Endothelial cell of umbilical vein (primary cell): ENCODE results near the gene C1R.

ENCODE experiments used
- EZH2 ChIP-seq: IDR thresholded peaks from 2 replicates; pipeline ENCODE4 v1.6.1; 2012; ENCODE audit warnings: borderline replicate concordance, low read depth, mild to moderate bottlenecking, moderate library complexity, low read length, inconsistent platforms; ENCODE audit not compliant: severe bottlenecking
- TF ChIP-seq, protein P1 (sequence below), 2 donors: IDR thresholded peaks; 1 replicate in 1 of 2; 2 replicates in 1 of 2; pipeline ENCODE4 v1.5.1; 2011; ENCODE audit warnings: low read length in 2 of 2, mild to moderate bottlenecking in 2 of 2, moderate library complexity in 2 of 2, control low read depth in 1 of 2, inconsistent platforms in 1 of 2, low read depth in 1 of 2; ENCODE audit not compliant: insufficient read depth in 1 of 2; ENCODE audit errors: extremely low read depth in 1 of 2
- TF ChIP-seq, protein P2 (sequence below): IDR thresholded peaks from 2 replicates; pipeline ENCODE4 v1.6.1; 2011; ENCODE audit not compliant: insufficient read depth, insufficient read length

DNA sequence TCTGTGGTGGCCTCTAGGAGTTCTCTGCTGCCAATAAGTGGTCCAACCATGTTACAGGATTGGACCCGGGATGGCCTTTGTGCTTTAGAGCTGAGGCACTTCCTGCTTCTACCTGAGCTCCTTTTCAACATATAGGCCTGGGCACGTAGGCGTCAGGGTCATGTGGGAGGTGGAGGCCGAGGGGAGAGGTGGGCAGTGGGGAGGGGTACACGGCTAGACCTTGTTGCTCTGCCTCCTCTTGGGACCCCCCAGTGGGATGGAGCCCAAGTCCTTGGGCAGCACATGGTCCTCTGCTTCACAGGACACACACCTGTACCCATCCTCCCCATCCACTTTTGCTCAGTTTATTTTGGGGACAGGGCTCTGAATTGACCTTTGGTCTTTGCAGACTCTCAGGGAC, 29.1 kb upstream of the C1R start:
- TF ChIP-seq, protein P1, sequence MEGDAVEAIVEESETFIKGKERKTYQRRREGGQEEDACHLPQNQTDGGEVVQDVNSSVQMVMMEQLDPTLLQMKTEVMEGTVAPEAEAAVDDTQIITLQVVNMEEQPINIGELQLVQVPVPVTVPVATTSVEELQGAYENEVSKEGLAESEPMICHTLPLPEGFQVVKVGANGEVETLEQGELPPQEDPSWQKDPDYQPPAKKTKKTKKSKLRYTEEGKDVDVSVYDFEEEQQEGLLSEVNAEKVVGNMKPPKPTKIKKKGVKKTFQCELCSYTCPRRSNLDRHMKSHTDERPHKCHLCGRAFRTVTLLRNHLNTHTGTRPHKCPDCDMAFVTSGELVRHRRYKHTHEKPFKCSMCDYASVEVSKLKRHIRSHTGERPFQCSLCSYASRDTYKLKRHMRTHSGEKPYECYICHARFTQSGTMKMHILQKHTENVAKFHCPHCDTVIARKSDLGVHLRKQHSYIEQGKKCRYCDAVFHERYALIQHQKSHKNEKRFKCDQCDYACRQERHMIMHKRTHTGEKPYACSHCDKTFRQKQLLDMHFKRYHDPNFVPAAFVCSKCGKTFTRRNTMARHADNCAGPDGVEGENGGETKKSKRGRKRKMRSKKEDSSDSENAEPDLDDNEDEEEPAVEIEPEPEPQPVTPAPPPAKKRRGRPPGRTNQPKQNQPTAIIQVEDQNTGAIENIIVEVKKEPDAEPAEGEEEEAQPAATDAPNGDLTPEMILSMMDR (IDR thresholded peaks at IDR 0.05; ENCODE audit: extremely low read depth in 1 of 2, insufficient read depth in 1 of 2, low read depth in 1 of 2, low read length in 2 of 2): no peak
- TF ChIP-seq EZH2: no peak
- TF ChIP-seq, protein P2, sequence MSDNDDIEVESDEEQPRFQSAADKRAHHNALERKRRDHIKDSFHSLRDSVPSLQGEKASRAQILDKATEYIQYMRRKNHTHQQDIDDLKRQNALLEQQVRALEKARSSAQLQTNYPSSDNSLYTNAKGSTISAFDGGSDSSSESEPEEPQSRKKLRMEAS: no peak
